Omental fat pad (tissue), 4 donors: ENCODE results near the gene DLG2. TPM values are rescaled to one million over a fixed set of nuclear protein-coding genes. Genes with fewer than 3 reads are reported as not detected.

Experiments
- ATAC-seq: fragments of 150-250 bp; one replicate; pipeline ENCODE4 v1.9.1; 2016; ENCODE audit warnings: mild to moderate bottlenecking, moderate library complexity; ENCODE audit not compliant: low FRiP score
- DNase-seq: peaks from one replicate; pipeline ENCODE4 v3.0.0-alpha.2; 2019; ENCODE audit warnings: low spot score
- CTCF ChIP-seq, 3 donors: fragments of 450-650 bp; IDR thresholded peaks; one replicate each; pipeline ENCODE4 v1.5.1; 2016 to 2017; ENCODE audit warnings: antibody characterized with exemption in 3 of 3, mild to moderate bottlenecking in 3 of 3, moderate library complexity in 2 of 3
- total RNA-seq, 4 donors: library from RNA; depleted of rRNA; stranded (reverse); fragments of >200 nt; gene quantifications; one replicate each; pipeline ENCODE4 v1.1.0, GENCODE V29; 2016

DLG2 gene
- total RNA-seq, 4 donors from 2014 or later, result 4.8 to 13.2 (median 8.1) TPM

GRCh38 chr11:83511646-83512045 lies 2115.5 kb downstream of the DLG2 start:
- TF ChIP-seq CTCF (IDR thresholded peaks at IDR 0.05), result no peak
- DNase-seq, result no peak
- ATAC-seq, result no peak

- DNase-seq (no peak), ATAC-seq (no peak)
- TF ChIP-seq CTCF (IDR thresholded peaks at IDR 0.05), result no peak
Measured at GRCh38 chr11:83510530-83511460, 2116.3 kb downstream of the DLG2 start.

- DNase-seq, result no peak
- no peak for ATAC-seq
- no peak for TF ChIP-seq CTCF (IDR thresholded peaks at IDR 0.05)
Measured at GRCh38 chr11:83508804-83509203, 2118.3 kb downstream of the DLG2 start.

- ATAC-seq, result peak; percentile 78
- TF ChIP-seq CTCF (IDR thresholded peaks at IDR 0.05), result no peak
- DNase-seq, result no peak
Measured at GRCh38 chr11:83502041-83502440, 2125.1 kb downstream of the DLG2 start.

- ATAC-seq (no peak), DNase-seq (no peak)
- no peak for TF ChIP-seq CTCF (IDR thresholded peaks at IDR 0.05)
Measured at GRCh38 chr11:83493917-83494316, 2133.2 kb downstream of the DLG2 start.

GRCh38 chr11:83493034-83493433 lies 2134.1 kb downstream of the DLG2 start:
- ATAC-seq (no peak), DNase-seq (no peak)
- no peak for TF ChIP-seq CTCF (IDR thresholded peaks at IDR 0.05)

GRCh38 chr11:83483808-83484207 lies 2143.3 kb downstream of the DLG2 start:
- no peak for TF ChIP-seq CTCF (IDR thresholded peaks at IDR 0.05)
- no peak for ATAC-seq
- no peak for DNase-seq
